Measurements from ENCODE around the gene RANGAP1. TPM values are rescaled to one million over a fixed set of nuclear protein-coding genes. Genes with fewer than 3 reads are reported as not detected.
A peak's percentile ranks its signal among the peaks of the same experiment; 100 is the strongest.

Gene RANGAP1
- total and polyA plus RNA-seq, 5 donors from 2014 or later = 19.9 to 112 (median 24.2) TPM

- Mint-ChIP-seq H3K27ac (peak overlapping the region in 1 of 3 donors; percentile 78), H3K36me3 (peaks cover 12% of the 10 kb centered on the region), H3K27me3 (no peaks in the 10 kb centered on the region), H3K4me1 (peaks cover 5 to 58% (median 37%) of the 10 kb centered on the region in 4 donors), H3K9me3 (no peaks in the 10 kb centered on the region), H3K4me3 (no peak overlapping the region)
- no peak overlapping the region for H3K4me3 ChIP-seq (ENCODE audit: low read depth, low read length)
- DNase-seq (no peak), ATAC-seq (ENCODE audit: low read depth in 2 of 2) (no peak)
- peaks cover 5% of the 10 kb centered on the region for H3K4me1 ChIP-seq (ENCODE audit: control insufficient read depth, insufficient read depth, low read length, poor library complexity, severe bottlenecking)
- H3K9me3 ChIP-seq (ENCODE audit: control insufficient read depth in 2 of 2, low read length in 2 of 2) = no peaks in the 10 kb centered on the region
- no peak overlapping the region for H3K27ac ChIP-seq (ENCODE audit: insufficient read depth, low read length, poor library complexity, severe bottlenecking)
- H3K27me3 ChIP-seq (ENCODE audit: control insufficient read depth, insufficient read depth, low read length) = no peaks in the 10 kb centered on the region
- peaks cover 10% of the 10 kb centered on the region for H3K36me3 ChIP-seq (ENCODE audit: control insufficient read depth, insufficient read depth, low read length)
Measured at GRCh38 chr22:41308054-41308453, 22.1 kb upstream of the RANGAP1 start.

DNA sequence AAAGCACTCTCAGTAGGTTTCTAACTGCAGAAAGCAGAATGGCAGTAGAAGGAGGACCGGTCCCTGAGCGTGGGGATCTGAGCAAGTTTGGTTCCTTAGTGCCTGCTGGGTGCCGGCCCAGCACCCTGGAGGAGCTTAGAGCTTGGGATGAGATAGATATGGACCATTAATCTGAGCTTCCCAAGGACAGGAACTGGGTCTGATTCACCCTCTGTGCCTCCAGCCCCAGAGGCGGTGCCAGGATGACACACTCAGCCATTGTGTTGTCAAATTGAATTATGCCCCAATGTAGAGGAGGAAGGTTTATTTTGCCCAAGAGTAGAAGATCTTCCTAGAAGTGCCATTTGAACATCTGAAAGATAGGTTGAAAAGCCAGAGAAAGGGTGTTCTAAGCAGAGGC is 19.7 kb upstream of the RANGAP1 start:
- no peak overlapping the region for H3K4me3 ChIP-seq (ENCODE audit: low read depth, low read length)
- no peaks in the 10 kb centered on the region for H3K27me3 ChIP-seq (ENCODE audit: control insufficient read depth, insufficient read depth, low read length)
- H3K4me3 Mint-ChIP-seq = peak overlapping the region in 2 of 4 donors; percentile 33 to 76
- peaks cover 10% of the 10 kb centered on the region for H3K36me3 ChIP-seq (ENCODE audit: control insufficient read depth, insufficient read depth, low read length)
- H3K9me3 ChIP-seq (ENCODE audit: control insufficient read depth in 2 of 2, low read length in 2 of 2) = no peaks in the 10 kb centered on the region
- no peaks in the 10 kb centered on the region for H3K27me3 Mint-ChIP-seq
- peaks cover 10 to 61% (median 36%) of the 10 kb centered on the region in 4 donors for H3K4me1 Mint-ChIP-seq
- H3K36me3 Mint-ChIP-seq = peaks cover 8% of the 10 kb centered on the region
- ATAC-seq (ENCODE audit: low read depth in 2 of 2) (no peak), DNase-seq (no peak)
- H3K4me1 ChIP-seq (ENCODE audit: control insufficient read depth, insufficient read depth, low read length, poor library complexity, severe bottlenecking) = peaks cover 18% of the 10 kb centered on the region
- peaks cover 0 to 2% (median 0%) of the 10 kb centered on the region in 7 donors for H3K9me3 Mint-ChIP-seq
- H3K27ac Mint-ChIP-seq = peak overlapping the region in 1 of 3 donors; percentile 17
- no peak overlapping the region for H3K27ac ChIP-seq (ENCODE audit: insufficient read depth, low read length, poor library complexity, severe bottlenecking)

GRCh38 chr22:41302811-41303210 is 16.8 kb upstream of the RANGAP1 start:
- ATAC-seq (ENCODE audit: low read depth in 2 of 2) = no peak
- no peaks in the 10 kb centered on the region for H3K36me3 Mint-ChIP-seq
- peak overlapping the region; percentile 80 for H3K4me3 ChIP-seq (ENCODE audit: low read depth, low read length)
- H3K9me3 Mint-ChIP-seq = peaks cover 0 to 2% (median 0%) of the 10 kb centered on the region in 7 donors
- peaks cover 19% of the 10 kb centered on the region for H3K4me1 ChIP-seq (ENCODE audit: control insufficient read depth, insufficient read depth, low read length, poor library complexity, severe bottlenecking)
- H3K4me1 Mint-ChIP-seq = peaks cover 10 to 48% (median 31%) of the 10 kb centered on the region in 4 donors
- no peaks in the 10 kb centered on the region for H3K9me3 ChIP-seq (ENCODE audit: control insufficient read depth in 2 of 2, low read length in 2 of 2)
- peaks cover 7% of the 10 kb centered on the region for H3K36me3 ChIP-seq (ENCODE audit: control insufficient read depth, insufficient read depth, low read length)
- H3K27me3 Mint-ChIP-seq = no peaks in the 10 kb centered on the region
- peak overlapping the region; percentile 88 to 93 (median 90) for H3K4me3 Mint-ChIP-seq
- H3K27ac Mint-ChIP-seq = peak overlapping the region; percentile 93 to 96 (median 93)
- peak overlapping the region; percentile 88 for H3K27ac ChIP-seq (ENCODE audit: insufficient read depth, low read length, poor library complexity, severe bottlenecking)
- peak in 1 of 3 donors; percentile 15 for DNase-seq
- no peaks in the 10 kb centered on the region for H3K27me3 ChIP-seq (ENCODE audit: control insufficient read depth, insufficient read depth, low read length)

GRCh38 chr22:41302021-41302767 is 16.2 kb upstream of the RANGAP1 start:
- Histone ChIP-seq H3K27me3 (ENCODE audit: control insufficient read depth, insufficient read depth, low read length) (no peaks in the 10 kb centered on the region), H3K4me1 (ENCODE audit: control insufficient read depth, insufficient read depth, low read length, poor library complexity, severe bottlenecking) (peaks cover 19% of the 10 kb centered on the region), H3K4me3 (ENCODE audit: low read depth, low read length) (peak overlapping the region; percentile 80), H3K9me3 (ENCODE audit: control insufficient read depth in 2 of 2, low read length in 2 of 2) (no peaks in the 10 kb centered on the region), H3K27ac (ENCODE audit: insufficient read depth, low read length, poor library complexity, severe bottlenecking) (peak overlapping the region; percentile 88), H3K36me3 (ENCODE audit: control insufficient read depth, insufficient read depth, low read length) (peaks cover 2% of the 10 kb centered on the region)
- Mint-ChIP-seq H3K4me3 (peak overlapping the region; percentile 88 to 93 (median 90)), H3K9me3 (peaks cover 0 to 2% (median 0%) of the 10 kb centered on the region in 7 donors), H3K27ac (peak overlapping the region; percentile 63 to 96 (median 93)), H3K36me3 (no peaks in the 10 kb centered on the region), H3K27me3 (no peaks in the 10 kb centered on the region), H3K4me1 (peaks cover 6 to 41% (median 26%) of the 10 kb centered on the region in 4 donors)
- DNase-seq (peak in 1 of 3 donors; percentile 15), ATAC-seq (ENCODE audit: low read depth in 2 of 2) (no peak)

- H3K4me1 Mint-ChIP-seq = peaks cover 6 to 36% (median 24%) of the 10 kb centered on the region in 4 donors
- ATAC-seq (ENCODE audit: low read depth in 2 of 2) = peak; percentile 97 to 99
- Histone ChIP-seq H3K36me3 (ENCODE audit: control insufficient read depth, insufficient read depth, low read length) (no peaks in the 10 kb centered on the region), H3K4me1 (ENCODE audit: control insufficient read depth, insufficient read depth, low read length, poor library complexity, severe bottlenecking) (peaks cover 19% of the 10 kb centered on the region), H3K27me3 (ENCODE audit: control insufficient read depth, insufficient read depth, low read length) (no peaks in the 10 kb centered on the region), H3K9me3 (ENCODE audit: control insufficient read depth in 2 of 2, low read length in 2 of 2) (no peaks in the 10 kb centered on the region), H3K27ac (ENCODE audit: insufficient read depth, low read length, poor library complexity, severe bottlenecking) (peak within 1 kb of the TSS; percentile 88), H3K4me3 (ENCODE audit: low read depth, low read length) (peak within 1 kb of the TSS; percentile 73)
- peak; percentile 78 to 89 (median 85) for DNase-seq
- peak within 1 kb of the TSS; percentile 85 to 98 (median 96) for H3K27ac Mint-ChIP-seq
- peak within 1 kb of the TSS; percentile 80 to 88 (median 84) for H3K4me3 Mint-ChIP-seq
- H3K9me3 Mint-ChIP-seq = peaks cover 0 to 2% (median 0%) of the 10 kb centered on the region in 7 donors
- peaks cover 4% of the 10 kb centered on the region for H3K27me3 Mint-ChIP-seq
- no peaks in the 10 kb centered on the region for H3K36me3 Mint-ChIP-seq
Measured at GRCh38 chr22:41301085-41302020, 15.4 kb upstream of the RANGAP1 start, which contains the start of gene ZC3H7B. TSS of gene ZC3H7B (plus strand) at chr22:41301525. CDS start at chr22:41320661, 19,136 bp downstream.

- no peaks in the 10 kb centered on the region for H3K9me3 ChIP-seq (ENCODE audit: control insufficient read depth in 2 of 2, low read length in 2 of 2)
- Mint-ChIP-seq H3K27ac (peak overlapping the region; percentile 85 to 98 (median 86)), H3K9me3 (peaks cover 0 to 2% (median 0%) of the 10 kb centered on the region in 7 donors), H3K4me1 (peaks cover 6 to 32% (median 22%) of the 10 kb centered on the region in 4 donors), H3K36me3 (no peaks in the 10 kb centered on the region), H3K27me3 (peaks cover 4% of the 10 kb centered on the region), H3K4me3 (peak overlapping the region; percentile 80 to 88 (median 82))
- peaks cover 19% of the 10 kb centered on the region for H3K4me1 ChIP-seq (ENCODE audit: control insufficient read depth, insufficient read depth, low read length, poor library complexity, severe bottlenecking)
- H3K27me3 ChIP-seq (ENCODE audit: control insufficient read depth, insufficient read depth, low read length) = no peaks in the 10 kb centered on the region
- ATAC-seq (ENCODE audit: low read depth in 2 of 2) = no peak
- no peaks in the 10 kb centered on the region for H3K36me3 ChIP-seq (ENCODE audit: control insufficient read depth, insufficient read depth, low read length)
- DNase-seq = no peak
- H3K27ac ChIP-seq (ENCODE audit: insufficient read depth, low read length, poor library complexity, severe bottlenecking) = peak overlapping the region; percentile 88
- H3K4me3 ChIP-seq (ENCODE audit: low read depth, low read length) = peak overlapping the region; percentile 73
Measured at GRCh38 chr22:41300661-41301060, 14.7 kb upstream of the RANGAP1 start.

Data from CD4-positive, CD25-positive, alpha-beta regulatory T cell (primary cell).